ENCODE data around the gene MED17.

DNA sequence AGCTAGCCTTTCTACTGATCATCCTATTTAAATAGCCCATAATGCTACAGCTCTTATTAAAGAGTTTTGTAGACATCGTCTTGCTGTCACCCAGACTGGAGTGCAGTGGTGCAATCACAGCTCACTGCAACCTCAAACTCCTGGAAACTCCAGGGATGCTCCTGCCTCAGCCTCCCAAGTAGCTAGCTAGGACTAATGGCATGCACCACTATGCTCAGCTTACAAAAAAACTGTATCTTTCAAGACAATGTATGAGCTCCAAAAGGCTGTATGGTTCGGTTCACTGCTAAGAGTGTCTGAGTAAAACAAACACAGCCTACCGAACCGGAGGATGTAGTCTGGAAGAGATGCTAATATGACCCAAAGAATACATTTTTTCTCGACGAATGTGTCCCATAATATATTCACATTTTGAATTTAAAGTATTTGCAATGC lies 45.4 kb upstream of the MED17 start:
- TF ChIP-seq CTCF (IDR thresholded peaks at IDR 0.05; ENCODE audit: low read length) (no peak), EZH2 (IDR thresholded peaks at IDR 0.05; ENCODE audit: borderline replicate concordance, low read length) (no peak)

Measured in OCI-LY1 (cell line).